HG02623 (cell line): ENCODE measurements around the gene MAF.

Experiments
- ATAC-seq: cut with Tn5 transposase; IDR thresholded peaks from one replicate; pipeline ENCODE4 v1.9.1; 2021; ENCODE audit warnings: moderate library complexity; ENCODE audit not compliant: unreplicated experiment

MAF gene

GRCh38 chr16:79592186-79592585, 8.4 kb downstream of the MAF start:
- no peak for ATAC-seq

- no peak for ATAC-seq
Measured at GRCh38 chr16:79589601-79590102, 10.9 kb downstream of the MAF start.

- no peak for ATAC-seq
Measured at GRCh38 chr16:79587897-79588296, 12.6 kb downstream of the MAF start.

- no peak for ATAC-seq
Measured at GRCh38 chr16:79587296-79587695, 13.2 kb downstream of the MAF start.

- ATAC-seq = no peak
Measured at GRCh38 chr16:79582789-79583188, 17.7 kb downstream of the MAF start.

GRCh38 chr16:79580453-79581191, 19.9 kb downstream of the MAF start:
- ATAC-seq = no peak

- ATAC-seq = no peak
Measured at GRCh38 chr16:79576602-79577001, 23.9 kb downstream of the MAF start.

- ATAC-seq = no peak
Measured at GRCh38 chr16:79573884-79574283, 26.7 kb downstream of the MAF start.

GRCh38 chr16:79573071-79573470, 27.5 kb downstream of the MAF start:
- no peak for ATAC-seq

GRCh38 chr16:79571903-79572535, 28.5 kb downstream of the MAF start:
- ATAC-seq = no peak

- no peak for ATAC-seq
Measured at GRCh38 chr16:79571065-79571902, 29.3 kb downstream of the MAF start.

GRCh38 chr16:79564671-79565107, 35.8 kb downstream of the MAF start:
- no peak for ATAC-seq

GRCh38 chr16:79563921-79564320, 36.6 kb downstream of the MAF start:
- no peak for ATAC-seq

GRCh38 chr16:79562166-79562823, 38.2 kb downstream of the MAF start:
- ATAC-seq = no peak

- no peak for ATAC-seq
Measured at GRCh38 chr16:79561729-79562128, 38.8 kb downstream of the MAF start.

GRCh38 chr16:79560923-79561322, 39.6 kb downstream of the MAF start:
- ATAC-seq = no peak

GRCh38 chr16:79560318-79560717, 40.2 kb downstream of the MAF start:
- no peak for ATAC-seq

- ATAC-seq = no peak
Measured at GRCh38 chr16:79559532-79559931, 41.0 kb downstream of the MAF start.

GRCh38 chr16:79557421-79557820, 43.1 kb downstream of the MAF start:
- no peak for ATAC-seq

- no peak for ATAC-seq
Measured at GRCh38 chr16:79554912-79555311, 45.6 kb downstream of the MAF start.

GRCh38 chr16:79550373-79550772, 50.2 kb downstream of the MAF start:
- no peak for ATAC-seq
